HepG2 (cell line): ENCODE results near the gene IRF3. TPM values are rescaled to one million over a fixed set of nuclear protein-coding genes. Genes with fewer than 3 reads are reported as not detected.

ENCODE experiments used
- ATAC-seq: fragments of 200-7000 bp; cut with Tn5 transposase; 3 replicates; pipeline ENCODE4 v1.9.1; 2020; ENCODE audit warnings: mild to moderate bottlenecking, moderate library complexity
- BruUV-seq: library from RNA; stranded (reverse); fragments of 400-500 nt; replicated peaks from 2 replicates; lab custom pipeline; 2021; lab: Mats Ljungman, UMichigan
- CTCF ChIA-PET: fragments of 300-600 bp; formaldehyde crosslinking; extraction: SDS; loops from one replicate; lab custom pipeline; 2021; ENCODE audit warnings: low total read pairs, inconsistent platforms, low intra/inter-chr PET ratio; lab: Yijun Ruan, JAX
- POLR2A ChIA-PET: fragments of 350-600 bp; sonication (Branson Sonifier 250); formaldehyde crosslinking; loops from one replicate; lab custom pipeline; 2020; ENCODE audit warnings: antibody characterized with exemption, inconsistent platforms; lab: Yijun Ruan, JAX
- DNase-seq: peaks from one replicate; pipeline ENCODE4 v3.0.0-alpha.2; 2015; ENCODE audit warnings: low spot score
- FAIRE-seq: peaks from 3 replicates; lab custom pipeline; 2011; peaks lifted over from hg19 to GRCh38; lab: Jason Lieb, UNC
- H2AFZ ChIP-seq: one replicate; pipeline ENCODE4 v1.6.1; 2011; ENCODE audit warnings: low read length, inconsistent platforms
- H3K27ac ChIP-seq: fragments of 300-600 bp; 3 replicates; pipeline ENCODE4 v1.8.0; 2011; ENCODE audit warnings: mixed run types, mild to moderate bottlenecking, mixed read lengths, low read length, inconsistent platforms; ENCODE audit not compliant: insufficient read depth; ENCODE audit errors: extremely low read length
- H3K27me3 ChIP-seq, 2 experiments: fragments of 200-600 bp in 1 of 2; 2 replicates in 1 of 2; 3 replicates in 1 of 2; pipeline versions ENCODE4 v1.6.0 to v1.8.0; 2011; ENCODE audit warnings: low read length in 2 of 2, mild to moderate bottlenecking in 2 of 2, moderate library complexity in 2 of 2, inconsistent platforms in 1 of 2; ENCODE audit not compliant: insufficient read depth in 2 of 2, control insufficient read depth in 1 of 2
- H3K36me3 ChIP-seq, 2 experiments: fragments of 200-600 bp in 1 of 2; replicated peaks in 1 of 2; 2 replicates in 1 of 2; 3 replicates in 1 of 2; pipeline versions ENCODE4 v1.5.1 to v1.8.0; 2011; ENCODE audit warnings: low read length in 2 of 2, inconsistent platforms in 1 of 2; ENCODE audit not compliant: insufficient read depth in 2 of 2, control insufficient read depth in 1 of 2
- H3K4me1 ChIP-seq: 2 replicates; pipeline ENCODE4 v1.5.1; 2012; ENCODE audit warnings: low read length, inconsistent platforms; ENCODE audit not compliant: insufficient read depth
- H3K4me2 ChIP-seq: 2 replicates; pipeline ENCODE4 v1.6.0; 2011; ENCODE audit warnings: low read depth, low read length, inconsistent platforms
- H3K4me3 ChIP-seq, 3 experiments: fragments of 200-600 bp in 1 of 3; sonication (generic), shearing (Covaris generic) in 1 of 3; replicated peaks in 1 of 3; 2 replicates each; pipeline ENCODE4 v1.5.1; 2011 to 2016; ENCODE audit warnings: low read length in 3 of 3, inconsistent platforms in 2 of 3, low read depth in 2 of 3, mild to moderate bottlenecking in 2 of 3, control low read depth in 1 of 3, mixed read lengths in 1 of 3; ENCODE audit not compliant: insufficient read depth in 1 of 3
- H3K79me2 ChIP-seq: one replicate; pipeline ENCODE4 v1.6.1; 2011; ENCODE audit warnings: low read length, inconsistent platforms; ENCODE audit not compliant: insufficient read depth
- H3K9ac ChIP-seq: 2 replicates; pipeline ENCODE4 v1.6.0; 2011; ENCODE audit warnings: mild to moderate bottlenecking, low read depth, low read length, inconsistent platforms; ENCODE audit not compliant: insufficient read depth
- H3K9me3 ChIP-seq: 2 replicates; pipeline ENCODE4 v1.5.1; 2012; ENCODE audit warnings: mild to moderate bottlenecking, low read length
- H4K20me1 ChIP-seq: 2 replicates; pipeline ENCODE4 v1.6.0; 2011; ENCODE audit warnings: inconsistent platforms, mild to moderate bottlenecking, low read length, moderate library complexity; ENCODE audit not compliant: insufficient read depth
- KLF13 ChIP-seq: sonication (generic); formaldehyde crosslinking; IDR thresholded peaks from 2 replicates; pipeline ENCODE4 v1.4.0; 2020; ENCODE audit warnings: mild to moderate bottlenecking, missing genetic modification reagents
- SMYD3 ChIP-seq: sonication (generic); formaldehyde crosslinking; IDR thresholded peaks from 2 replicates; pipeline ENCODE4 v1.8.1; 2023; ENCODE audit warnings: mild to moderate bottlenecking, missing genetic modification reagents
- TBX2 ChIP-seq: sonication (generic); formaldehyde crosslinking; IDR thresholded peaks from 2 replicates; pipeline ENCODE4 v1.5.0; 2020; ENCODE audit warnings: missing genetic modification reagents, mild to moderate bottlenecking, borderline replicate concordance
- ZZZ3 ChIP-seq: sonication (generic); formaldehyde crosslinking; IDR thresholded peaks from 2 replicates; pipeline ENCODE4 v1.4.0; 2020; ENCODE audit warnings: missing genetic modification reagents, mild to moderate bottlenecking, borderline replicate concordance
- WGBS: methylation state at CpG from one replicate; pipeline ENCODE4 v1.1.6; 2017; ENCODE audit warnings: low lambda C conversion rate; 5-methylcytosine and 5-hydroxymethylcytosine counted together
- in situ Hi-C: cut with HindIII; loops from 2 replicates; pipeline ENCODE4 v1.10.0; 2017; ENCODE audit warnings: low pct_unique_long_range_greater_than_20kb; ENCODE audit not compliant: extremely low pct_ligation_motif_present
- intact Hi-C: fragments of 100-400 bp; cut with micrococcal nuclease; formaldehyde crosslinking; loops from one replicate; pipeline ENCODE4 v1.10.0; 2022; ENCODE audit not compliant: unreplicated experiment
- polyA plus RNA-seq, 8 experiments: library from polyadenylated mRNA; depleted of rRNA in 3 of 8; stranded (reverse) in 7 of 8; unstranded in 1 of 8; fragments of >200 nt; fragmentation: Illumina TruSeq in 4 of 8; extraction: Trizol in 4 of 8; gene quantifications; 2 replicates each; pipeline versions ENCODE4 v1.2.1 to v1.2.3, GENCODE V29; 2011 to 2016; ENCODE audit warnings: low read depth in 4 of 8, missing spikeins in 1 of 8, mixed read lengths in 1 of 8; ENCODE audit not compliant: insufficient read depth in 1 of 8
- total RNA-seq, 5 experiments: library from RNA; depleted of rRNA; stranded (reverse); fragments of >200 nt; fragmentation: Illumina TruSeq; extraction: Trizol; gene quantifications; 2 replicates each; pipeline ENCODE4 v1.2.3, GENCODE V29; 2016; ENCODE audit warnings: low read depth in 1 of 5
- TF ChIP-seq, protein P1 (sequence below): IDR thresholded peaks from 2 replicates; pipeline ENCODE4 v1.6.1; 2018; ENCODE audit warnings: missing genetic modification reagents
- TF ChIP-seq, protein P2 (sequence below), 2 experiments: sonication (generic) in 1 of 2; formaldehyde crosslinking in 1 of 2; IDR thresholded peaks; 2 replicates each; pipeline versions ENCODE4 v1.4.0 to v1.6.1; 2016 to 2020; ENCODE audit warnings: borderline replicate concordance in 1 of 2, low read depth in 1 of 2, mild to moderate bottlenecking in 1 of 2, missing genetic modification reagents in 1 of 2
- TF ChIP-seq, protein P3 (sequence below): sonication (generic); formaldehyde crosslinking; IDR thresholded peaks from 2 replicates; pipeline ENCODE4 v1.4.0; 2020; ENCODE audit warnings: missing genetic modification reagents, borderline replicate concordance
- TF ChIP-seq, protein P4 (sequence below): sonication (generic); formaldehyde crosslinking; IDR thresholded peaks from 2 replicates; pipeline ENCODE4 v1.4.0; 2020; ENCODE audit warnings: low read depth, mild to moderate bottlenecking, missing genetic modification reagents

The IRF3 gene
- total and polyA plus RNA-seq, 2 of the 13 experiments (the other 11 are each of a cell fraction or from before 2014, with no cell fraction given) = 61.9 to 65.5 TPM

DNA sequence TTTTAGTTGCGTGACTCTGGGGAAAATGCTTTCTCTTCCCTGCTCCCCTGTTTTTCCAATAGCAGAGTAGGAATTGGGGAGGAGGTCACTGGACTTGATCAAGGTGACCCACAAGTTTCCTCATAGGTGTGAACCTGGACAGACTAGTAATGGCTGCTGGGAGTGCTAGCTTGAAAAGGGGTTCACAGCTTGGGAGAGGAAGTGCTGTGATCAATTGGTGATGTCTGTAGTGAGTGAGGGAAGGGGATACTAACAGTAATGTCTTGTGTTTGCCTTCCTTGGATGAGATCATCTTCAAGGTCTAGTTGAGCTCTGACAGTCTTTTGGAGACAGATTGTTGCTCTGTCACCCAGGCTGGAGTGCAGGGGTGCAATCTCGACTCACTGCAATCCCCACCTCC is 1.8 kb upstream of the IRF3 start:
- Histone ChIP-seq H3K4me1 (peaks cover 40% of the 10 kb centered on the region), H3K9me3 (no peaks in the 10 kb centered on the region), H2AFZ (no peak overlapping the region), H3K79me2 (peaks cover 30% of the 10 kb centered on the region), H3K9ac (peak overlapping the region; percentile 90; the same call in 1 of the 2 replicates), H3K36me3 (peaks cover 6 to 15% of the 10 kb centered on the region in 2 experiments; a peak in 4 of 5 replicates), H3K4me3 (no peak overlapping the region; a peak in 1 of 6 replicates), H3K4me2 (peak overlapping the region; percentile 98), H3K27me3 (no peaks in the 10 kb centered on the region; a peak in 2 of 5 replicates), H4K20me1 (peaks cover 5% of the 10 kb centered on the region; the same call in 1 of the 2 replicates), H3K27ac (peak overlapping the region; percentile 20)
- intact Hi-C loops = no loop called here
- ChIA-PET CTCF (no interaction called here), POLR2A (interaction anchor here (1.1 to 5.7 kb wide), 2 partner anchors 9 to 26 kb away, joined by 6 to 92 read pairs; partner anchors contain the start of genes RRAS and SCAF1)
- in situ Hi-C loops = no loop called here
- no peak for FAIRE-seq
- TF ChIP-seq TBX2 (CRISPR knock-in tag) = no peak
- TF ChIP-seq, protein P1, sequence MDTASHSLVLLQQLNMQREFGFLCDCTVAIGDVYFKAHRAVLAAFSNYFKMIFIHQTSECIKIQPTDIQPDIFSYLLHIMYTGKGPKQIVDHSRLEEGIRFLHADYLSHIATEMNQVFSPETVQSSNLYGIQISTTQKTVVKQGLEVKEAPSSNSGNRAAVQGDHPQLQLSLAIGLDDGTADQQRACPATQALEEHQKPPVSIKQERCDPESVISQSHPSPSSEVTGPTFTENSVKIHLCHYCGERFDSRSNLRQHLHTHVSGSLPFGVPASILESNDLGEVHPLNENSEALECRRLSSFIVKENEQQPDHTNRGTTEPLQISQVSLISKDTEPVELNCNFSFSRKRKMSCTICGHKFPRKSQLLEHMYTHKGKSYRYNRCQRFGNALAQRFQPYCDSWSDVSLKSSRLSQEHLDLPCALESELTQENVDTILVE = no peak
- TF ChIP-seq KLF13 (CRISPR knock-in tag) = no peak
- TF ChIP-seq, protein P2, sequence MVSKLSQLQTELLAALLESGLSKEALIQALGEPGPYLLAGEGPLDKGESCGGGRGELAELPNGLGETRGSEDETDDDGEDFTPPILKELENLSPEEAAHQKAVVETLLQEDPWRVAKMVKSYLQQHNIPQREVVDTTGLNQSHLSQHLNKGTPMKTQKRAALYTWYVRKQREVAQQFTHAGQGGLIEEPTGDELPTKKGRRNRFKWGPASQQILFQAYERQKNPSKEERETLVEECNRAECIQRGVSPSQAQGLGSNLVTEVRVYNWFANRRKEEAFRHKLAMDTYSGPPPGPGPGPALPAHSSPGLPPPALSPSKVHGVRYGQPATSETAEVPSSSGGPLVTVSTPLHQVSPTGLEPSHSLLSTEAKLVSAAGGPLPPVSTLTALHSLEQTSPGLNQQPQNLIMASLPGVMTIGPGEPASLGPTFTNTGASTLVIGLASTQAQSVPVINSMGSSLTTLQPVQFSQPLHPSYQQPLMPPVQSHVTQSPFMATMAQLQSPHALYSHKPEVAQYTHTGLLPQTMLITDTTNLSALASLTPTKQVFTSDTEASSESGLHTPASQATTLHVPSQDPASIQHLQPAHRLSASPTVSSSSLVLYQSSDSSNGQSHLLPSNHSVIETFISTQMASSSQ (IDR thresholded peaks at IDR 0.05; ENCODE audit: low read depth) = no peak
- TF ChIP-seq, protein P2 (CRISPR knock-in tag; IDR thresholded peaks at IDR 0.05; ENCODE audit: borderline replicate concordance) = no peak
- TF ChIP-seq, protein P3, sequence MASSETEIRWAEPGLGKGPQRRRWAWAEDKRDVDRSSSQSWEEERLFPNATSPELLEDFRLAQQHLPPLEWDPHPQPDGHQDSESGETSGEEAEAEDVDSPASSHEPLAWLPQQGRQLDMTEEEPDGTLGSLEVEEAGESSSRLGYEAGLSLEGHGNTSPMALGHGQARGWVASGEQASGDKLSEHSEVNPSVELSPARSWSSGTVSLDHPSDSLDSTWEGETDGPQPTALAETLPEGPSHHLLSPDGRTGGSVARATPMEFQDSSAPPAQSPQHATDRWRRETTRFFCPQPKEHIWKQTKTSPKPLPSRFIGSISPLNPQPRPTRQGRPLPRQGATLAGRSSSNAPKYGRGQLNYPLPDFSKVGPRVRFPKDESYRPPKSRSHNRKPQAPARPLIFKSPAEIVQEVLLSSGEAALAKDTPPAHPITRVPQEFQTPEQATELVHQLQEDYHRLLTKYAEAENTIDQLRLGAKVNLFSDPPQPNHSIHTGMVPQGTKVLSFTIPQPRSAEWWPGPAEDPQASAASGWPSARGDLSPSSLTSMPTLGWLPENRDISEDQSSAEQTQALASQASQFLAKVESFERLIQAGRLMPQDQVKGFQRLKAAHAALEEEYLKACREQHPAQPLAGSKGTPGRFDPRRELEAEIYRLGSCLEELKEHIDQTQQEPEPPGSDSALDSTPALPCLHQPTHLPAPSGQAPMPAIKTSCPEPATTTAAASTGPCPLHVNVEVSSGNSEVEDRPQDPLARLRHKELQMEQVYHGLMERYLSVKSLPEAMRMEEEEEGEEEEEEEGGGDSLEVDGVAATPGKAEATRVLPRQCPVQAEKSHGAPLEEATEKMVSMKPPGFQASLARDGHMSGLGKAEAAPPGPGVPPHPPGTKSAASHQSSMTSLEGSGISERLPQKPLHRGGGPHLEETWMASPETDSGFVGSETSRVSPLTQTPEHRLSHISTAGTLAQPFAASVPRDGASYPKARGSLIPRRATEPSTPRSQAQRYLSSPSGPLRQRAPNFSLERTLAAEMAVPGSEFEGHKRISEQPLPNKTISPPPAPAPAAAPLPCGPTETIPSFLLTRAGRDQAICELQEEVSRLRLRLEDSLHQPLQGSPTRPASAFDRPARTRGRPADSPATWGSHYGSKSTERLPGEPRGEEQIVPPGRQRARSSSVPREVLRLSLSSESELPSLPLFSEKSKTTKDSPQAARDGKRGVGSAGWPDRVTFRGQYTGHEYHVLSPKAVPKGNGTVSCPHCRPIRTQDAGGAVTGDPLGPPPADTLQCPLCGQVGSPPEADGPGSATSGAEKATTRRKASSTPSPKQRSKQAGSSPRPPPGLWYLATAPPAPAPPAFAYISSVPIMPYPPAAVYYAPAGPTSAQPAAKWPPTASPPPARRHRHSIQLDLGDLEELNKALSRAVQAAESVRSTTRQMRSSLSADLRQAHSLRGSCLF (CRISPR knock-in tag) = no peak
- no peak for TF ChIP-seq ZZZ3 (CRISPR knock-in tag)
- TF ChIP-seq SMYD3 (CRISPR knock-in tag) = no peak
- TF ChIP-seq, protein P4, sequence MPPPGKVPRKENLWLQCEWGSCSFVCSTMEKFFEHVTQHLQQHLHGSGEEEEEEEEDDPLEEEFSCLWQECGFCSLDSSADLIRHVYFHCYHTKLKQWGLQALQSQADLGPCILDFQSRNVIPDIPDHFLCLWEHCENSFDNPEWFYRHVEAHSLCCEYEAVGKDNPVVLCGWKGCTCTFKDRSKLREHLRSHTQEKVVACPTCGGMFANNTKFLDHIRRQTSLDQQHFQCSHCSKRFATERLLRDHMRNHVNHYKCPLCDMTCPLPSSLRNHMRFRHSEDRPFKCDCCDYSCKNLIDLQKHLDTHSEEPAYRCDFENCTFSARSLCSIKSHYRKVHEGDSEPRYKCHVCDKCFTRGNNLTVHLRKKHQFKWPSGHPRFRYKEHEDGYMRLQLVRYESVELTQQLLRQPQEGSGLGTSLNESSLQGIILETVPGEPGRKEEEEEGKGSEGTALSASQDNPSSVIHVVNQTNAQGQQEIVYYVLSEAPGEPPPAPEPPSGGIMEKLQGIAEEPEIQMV (CRISPR knock-in tag) = no peak
- DNase-seq = no peak
- WGBS = 96% methylated on average over 2 of the region's 2 CpGs
- no peak for ATAC-seq
- no TSS peak for BruUV-seq
